OCI-LY1 (cell line): ENCODE measurements around the gene ITFG1.

Source experiments
- H2AFZ ChIP-seq: fragments of 200-600 bp; sonication (generic), shearing (Covaris generic); 2 replicates; pipeline ENCODE4 v1.6.0; 2014; ENCODE audit warnings: antibody characterized with exemption, mild to moderate bottlenecking, low read length
- H3F3A ChIP-seq: fragments of 200-600 bp; sonication (generic), shearing (Covaris generic); 2 replicates; pipeline ENCODE4 v1.6.0; 2014; ENCODE audit warnings: mild to moderate bottlenecking, antibody characterized with exemption, low read length, moderate library complexity; ENCODE audit not compliant: insufficient read depth
- H3K27ac ChIP-seq: fragments of 200-600 bp; sonication (generic); 2 replicates; pipeline ENCODE4 v1.5.1; 2014; ENCODE audit warnings: low read length, mixed run types, mild to moderate bottlenecking, low read depth; ENCODE audit not compliant: poor library complexity, severe bottlenecking
- H3K27me3 ChIP-seq: fragments of 200-600 bp; sonication (generic); 2 replicates; pipeline ENCODE4 v1.6.0; 2014; ENCODE audit warnings: antibody characterized with exemption, mild to moderate bottlenecking, low read length, moderate library complexity; ENCODE audit not compliant: insufficient read depth
- H3K36me3 ChIP-seq: fragments of 200-600 bp; sonication (generic); 2 replicates; pipeline ENCODE4 v1.6.1; 2014; ENCODE audit warnings: mild to moderate bottlenecking, antibody characterized with exemption, low read length, moderate library complexity, mixed read lengths; ENCODE audit not compliant: insufficient read depth
- H3K4me1 ChIP-seq: fragments of 200-600 bp; sonication (generic); 2 replicates; pipeline ENCODE4 v1.5.1; 2014; ENCODE audit warnings: mild to moderate bottlenecking, low read length, moderate library complexity; ENCODE audit not compliant: insufficient read depth, severe bottlenecking
- H3K4me2 ChIP-seq: fragments of 200-600 bp; sonication (generic), shearing (Covaris generic); 2 replicates; pipeline ENCODE4 v1.6.1; 2014; ENCODE audit warnings: low read length
- H3K4me3 ChIP-seq: fragments of 200-600 bp; sonication (generic); 2 replicates; pipeline ENCODE4 v1.5.1; 2014; ENCODE audit warnings: low read length, low read depth, mild to moderate bottlenecking, mixed read lengths; ENCODE audit not compliant: poor library complexity, severe bottlenecking
- H3K79me2 ChIP-seq: fragments of 200-600 bp; shearing (Covaris generic); 2 replicates; pipeline ENCODE4 v1.6.1; 2016; ENCODE audit warnings: mixed run types, low read length, mixed read lengths; ENCODE audit not compliant: insufficient read depth
- H3K9ac ChIP-seq: fragments of 200-600 bp; sonication (generic), shearing (Covaris generic); 2 replicates; pipeline ENCODE4 v1.6.1; 2014; ENCODE audit warnings: mild to moderate bottlenecking, low read length, mixed read lengths
- H3K9me2 ChIP-seq: fragments of 200-600 bp; sonication (generic), shearing (Covaris generic); 2 replicates; pipeline ENCODE4 v1.6.1; 2014; ENCODE audit warnings: low read depth, mild to moderate bottlenecking, low read length, mixed read lengths
- H3K9me3 ChIP-seq: fragments of 200-600 bp; shearing (Covaris generic); 2 replicates; pipeline ENCODE4 v1.6.1; 2014; ENCODE audit warnings: low read length, mixed read lengths
- H4K20me1 ChIP-seq: fragments of 200-600 bp; sonication (generic), shearing (Covaris generic); 2 replicates; pipeline ENCODE4 v1.6.0; 2016; ENCODE audit warnings: mild to moderate bottlenecking, low read length; ENCODE audit not compliant: insufficient read depth
- EZH2 ChIP-seq: fragments of 200-600 bp; sonication (generic), shearing (Covaris generic); IDR thresholded peaks from 2 replicates; pipeline ENCODE4 v1.8.0; 2017; ENCODE audit warnings: borderline replicate concordance, mixed run types, mild to moderate bottlenecking, antibody characterized with exemption, low read length, moderate library complexity, mixed read lengths
- TF ChIP-seq, protein P1 (sequence below): fragments of 200-600 bp; sonication (generic), shearing (Covaris generic); IDR thresholded peaks from 2 replicates; pipeline ENCODE4 v1.5.1; 2017; ENCODE audit warnings: mild to moderate bottlenecking, antibody characterized with exemption, low read length, moderate library complexity, mixed read lengths

Gene ITFG1

GRCh38 chr16:47254756-47255155, 206.1 kb downstream of the ITFG1 start:
- Histone ChIP-seq H3K4me3 (no peak overlapping the region), H3K9me3 (no peaks in the 10 kb centered on the region), H3K9ac (no peak overlapping the region), H2AFZ (no peak overlapping the region), H3F3A (no peaks in the 10 kb centered on the region), H3K36me3 (peaks cover 47% of the 10 kb centered on the region), H3K4me2 (no peak overlapping the region), H3K27ac (no peak overlapping the region), H3K4me1 (no peaks in the 10 kb centered on the region), H3K9me2 (no peaks in the 10 kb centered on the region), H3K27me3 (no peaks in the 10 kb centered on the region), H4K20me1 (no peaks in the 10 kb centered on the region), H3K79me2 (no peaks in the 10 kb centered on the region)
- TF ChIP-seq, protein P1, sequence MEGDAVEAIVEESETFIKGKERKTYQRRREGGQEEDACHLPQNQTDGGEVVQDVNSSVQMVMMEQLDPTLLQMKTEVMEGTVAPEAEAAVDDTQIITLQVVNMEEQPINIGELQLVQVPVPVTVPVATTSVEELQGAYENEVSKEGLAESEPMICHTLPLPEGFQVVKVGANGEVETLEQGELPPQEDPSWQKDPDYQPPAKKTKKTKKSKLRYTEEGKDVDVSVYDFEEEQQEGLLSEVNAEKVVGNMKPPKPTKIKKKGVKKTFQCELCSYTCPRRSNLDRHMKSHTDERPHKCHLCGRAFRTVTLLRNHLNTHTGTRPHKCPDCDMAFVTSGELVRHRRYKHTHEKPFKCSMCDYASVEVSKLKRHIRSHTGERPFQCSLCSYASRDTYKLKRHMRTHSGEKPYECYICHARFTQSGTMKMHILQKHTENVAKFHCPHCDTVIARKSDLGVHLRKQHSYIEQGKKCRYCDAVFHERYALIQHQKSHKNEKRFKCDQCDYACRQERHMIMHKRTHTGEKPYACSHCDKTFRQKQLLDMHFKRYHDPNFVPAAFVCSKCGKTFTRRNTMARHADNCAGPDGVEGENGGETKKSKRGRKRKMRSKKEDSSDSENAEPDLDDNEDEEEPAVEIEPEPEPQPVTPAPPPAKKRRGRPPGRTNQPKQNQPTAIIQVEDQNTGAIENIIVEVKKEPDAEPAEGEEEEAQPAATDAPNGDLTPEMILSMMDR: no peak
- no peak for TF ChIP-seq EZH2

GRCh38 chr16:47250983-47251382, 209.9 kb downstream of the ITFG1 start:
- Histone ChIP-seq H2AFZ (no peak overlapping the region), H3K79me2 (no peaks in the 10 kb centered on the region), H3K36me3 (peaks cover 38% of the 10 kb centered on the region; the same call in 1 of the 2 replicates), H3K9ac (no peak overlapping the region), H3K27ac (no peak overlapping the region), H3K27me3 (no peaks in the 10 kb centered on the region), H3K9me2 (no peaks in the 10 kb centered on the region), H4K20me1 (no peaks in the 10 kb centered on the region), H3K9me3 (no peaks in the 10 kb centered on the region), H3K4me3 (no peak overlapping the region), H3F3A (no peaks in the 10 kb centered on the region), H3K4me2 (no peak overlapping the region), H3K4me1 (no peaks in the 10 kb centered on the region)
- TF ChIP-seq, protein P1: no peak
- TF ChIP-seq EZH2: no peak

- Histone ChIP-seq H3K9me2 (no peaks in the 10 kb centered on the region), H3K27ac (no peak overlapping the region), H3K79me2 (no peaks in the 10 kb centered on the region), H3K4me3 (no peak overlapping the region), H3K27me3 (no peaks in the 10 kb centered on the region), H3K4me2 (no peak overlapping the region), H3F3A (no peaks in the 10 kb centered on the region), H3K36me3 (peaks cover 30% of the 10 kb centered on the region; the same call in 1 of the 2 replicates), H3K9ac (no peak overlapping the region), H4K20me1 (no peaks in the 10 kb centered on the region), H2AFZ (no peak overlapping the region), H3K9me3 (no peaks in the 10 kb centered on the region), H3K4me1 (no peaks in the 10 kb centered on the region)
- no peak for TF ChIP-seq EZH2
- TF ChIP-seq, protein P1: no peak
Measured at GRCh38 chr16:47247690-47248089, 213.2 kb downstream of the ITFG1 start.
